ENCODE measurements around the gene CYP2W1.

Gene CYP2W1

DNA sequence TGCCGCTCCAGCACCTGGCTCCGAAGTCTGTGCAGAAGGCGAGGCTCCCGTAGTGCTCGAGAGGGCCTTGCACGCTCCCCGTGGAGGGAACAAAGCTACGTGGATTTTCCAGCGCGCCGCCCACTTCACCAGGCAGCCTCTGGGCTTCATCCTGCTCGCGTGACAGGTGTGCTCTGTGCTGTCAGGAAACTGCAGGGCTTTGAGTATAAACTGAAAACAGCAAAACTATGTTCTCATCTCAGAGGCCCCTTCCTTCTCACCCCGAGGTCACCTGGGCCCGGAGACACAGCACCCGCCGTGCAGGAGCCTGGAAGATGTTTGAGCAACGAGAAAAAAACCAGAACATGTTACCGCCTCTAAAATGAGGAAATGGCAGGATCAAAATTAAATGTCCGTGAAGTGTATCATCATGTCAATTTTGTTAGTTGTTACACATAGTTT is 43.8 kb downstream of the CYP2W1 start:
- H2AK5ac ChIP-seq (ENCODE audit: low read length): no peak overlapping the region
- H3K79me1 ChIP-seq (ENCODE audit: low read length): peaks cover 16% of the 10 kb centered on the region
- peaks cover 5% of the 10 kb centered on the region for H3K79me2 ChIP-seq (ENCODE audit: control insufficient read depth, insufficient read depth, low read length, poor library complexity)
- no peak overlapping the region for H4K8ac ChIP-seq (ENCODE audit: low read depth, low read length)
- H2AFZ ChIP-seq (ENCODE audit: insufficient read depth, low read length, poor library complexity): no peak overlapping the region
- peaks cover 16 to 18% of the 10 kb centered on the region in 2 experiments for H3K36me3 ChIP-seq (ENCODE audit: control insufficient read depth in 1 of 2, insufficient read depth in 2 of 2, low read length in 2 of 2)
- DNase-seq: no peak
- H4K91ac ChIP-seq (ENCODE audit: low read depth, low read length): no peak overlapping the region
- H4K12ac ChIP-seq (ENCODE audit: low read depth, low read length): no peak overlapping the region
- no peak overlapping the region for H3K14ac ChIP-seq (ENCODE audit: low read length)
- H2BK12ac ChIP-seq (ENCODE audit: low read length): no peak overlapping the region
- H3K27ac ChIP-seq (ENCODE audit: low read depth, low read length): peak overlapping the region; percentile 5
- no peak overlapping the region for H3K23ac ChIP-seq (ENCODE audit: low read length)
- H3K4me3 ChIP-seq (ENCODE audit: low read depth, low read length): no peak overlapping the region
- no peak overlapping the region for H2BK5ac ChIP-seq (ENCODE audit: low read depth, low read length, poor library complexity)
- no peak overlapping the region for H3K18ac ChIP-seq (ENCODE audit: low read length)
- H3K9ac ChIP-seq (ENCODE audit: low read length): no peak overlapping the region
- peak overlapping the region; percentile 83 for H3K4me2 ChIP-seq (ENCODE audit: low read length)
- peaks cover 13 to 20% of the 10 kb centered on the region in 2 experiments for H3K4me1 ChIP-seq (ENCODE audit: control insufficient read depth in 1 of 2, insufficient read depth in 2 of 2, low read length in 2 of 2)
- no CpG with 5 or more reads among the region's 20 CpGs for WGBS (ENCODE audit: extremely low coverage, insufficient coverage, insufficient read length)
- H3K9me3 ChIP-seq (ENCODE audit: insufficient read depth, low read depth, low read length): peaks cover 3% of the 10 kb centered on the region
- no peaks in the 10 kb centered on the region for H3K27me3 ChIP-seq (ENCODE audit: insufficient read depth, low read length)
- H3K4ac ChIP-seq (ENCODE audit: low read depth, low read length): peak overlapping the region; percentile 17
- no peak overlapping the region for H2BK120ac ChIP-seq (ENCODE audit: insufficient read depth, low read length, poor library complexity)

DNA sequence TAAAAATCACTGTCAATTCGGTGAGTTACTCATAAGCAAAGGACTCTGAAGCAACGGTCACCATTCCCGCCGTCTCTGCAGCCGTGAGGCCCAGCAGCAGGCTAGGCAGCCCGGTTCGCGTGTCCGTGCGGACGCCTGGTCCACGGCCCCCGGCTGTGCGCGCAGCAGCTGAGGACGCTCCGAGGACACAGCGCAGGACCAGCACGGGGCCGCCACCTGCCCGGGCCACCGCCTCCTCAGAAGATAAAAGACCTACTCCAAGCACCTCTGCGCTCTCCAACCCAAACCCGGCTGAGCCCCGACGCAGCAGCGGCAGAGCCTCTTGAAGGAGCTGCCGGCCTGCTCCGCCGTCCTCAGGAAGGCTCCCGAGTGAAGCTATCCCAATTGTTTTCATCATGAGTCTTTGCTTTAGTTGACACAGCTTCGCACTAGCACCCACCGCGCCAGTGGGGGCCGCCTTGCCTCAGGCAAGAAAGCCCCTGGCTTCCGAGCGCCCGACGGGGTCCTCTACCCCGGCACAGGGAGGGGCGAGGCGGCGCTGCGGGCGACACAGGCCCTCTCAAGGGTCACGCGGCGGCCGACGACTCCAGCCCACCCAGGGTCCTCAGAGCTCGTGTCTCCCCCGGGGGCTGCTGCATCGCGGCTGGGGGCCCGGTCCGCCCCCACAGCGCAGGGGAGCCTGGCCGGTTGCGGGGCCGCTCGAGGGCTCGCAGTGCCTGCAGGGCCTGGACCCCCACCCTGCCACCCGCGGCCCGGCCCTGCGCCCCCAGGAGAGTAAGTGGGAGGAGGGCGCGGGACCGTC is 44.5 kb downstream of the CYP2W1 start:
- H3K4me2 ChIP-seq (ENCODE audit: low read length): peak overlapping the region; percentile 83
- peak overlapping the region; percentile 63 for H2BK120ac ChIP-seq (ENCODE audit: insufficient read depth, low read length, poor library complexity)
- peak overlapping the region; percentile 80 for H4K8ac ChIP-seq (ENCODE audit: low read depth, low read length)
- H2BK5ac ChIP-seq (ENCODE audit: low read depth, low read length, poor library complexity): peak overlapping the region; percentile 69
- peaks cover 13 to 20% of the 10 kb centered on the region in 2 experiments for H3K4me1 ChIP-seq (ENCODE audit: control insufficient read depth in 1 of 2, insufficient read depth in 2 of 2, low read length in 2 of 2)
- peaks cover 16% of the 10 kb centered on the region for H3K79me1 ChIP-seq (ENCODE audit: low read length)
- peak overlapping the region; percentile 82 for H3K4me3 ChIP-seq (ENCODE audit: low read depth, low read length)
- peak overlapping the region; percentile 83 for H3K14ac ChIP-seq (ENCODE audit: low read length)
- peak overlapping the region; percentile 39 for H4K12ac ChIP-seq (ENCODE audit: low read depth, low read length)
- peak overlapping the region; percentile 57 for H3K27ac ChIP-seq (ENCODE audit: low read depth, low read length)
- WGBS (ENCODE audit: extremely low coverage, insufficient coverage, insufficient read length): no CpG with 5 or more reads among the region's 69 CpGs
- H2AFZ ChIP-seq (ENCODE audit: insufficient read depth, low read length, poor library complexity): peak overlapping the region; percentile 39
- peak overlapping the region; percentile 93 for H3K4ac ChIP-seq (ENCODE audit: low read depth, low read length)
- H3K36me3 ChIP-seq (ENCODE audit: control insufficient read depth in 1 of 2, insufficient read depth in 2 of 2, low read length in 2 of 2): peaks cover 12 to 17% of the 10 kb centered on the region in 2 experiments
- H3K18ac ChIP-seq (ENCODE audit: low read length): peak overlapping the region; percentile 91
- no peaks in the 10 kb centered on the region for H3K27me3 ChIP-seq (ENCODE audit: insufficient read depth, low read length)
- no peaks in the 10 kb centered on the region for H3K9me3 ChIP-seq (ENCODE audit: insufficient read depth, low read depth, low read length)
- DNase-seq: peak; percentile 29 to 55
- peak overlapping the region; percentile 68 for H3K9ac ChIP-seq (ENCODE audit: low read length)
- peak overlapping the region; percentile 45 for H2BK12ac ChIP-seq (ENCODE audit: low read length)
- H3K23ac ChIP-seq (ENCODE audit: low read length): no peak overlapping the region
- peak overlapping the region; percentile 92 for H4K91ac ChIP-seq (ENCODE audit: low read depth, low read length)
- peak overlapping the region; percentile 89 for H2AK5ac ChIP-seq (ENCODE audit: low read length)
- H3K79me2 ChIP-seq (ENCODE audit: control insufficient read depth, insufficient read depth, low read length, poor library complexity): peaks cover 5% of the 10 kb centered on the region

DNA sequence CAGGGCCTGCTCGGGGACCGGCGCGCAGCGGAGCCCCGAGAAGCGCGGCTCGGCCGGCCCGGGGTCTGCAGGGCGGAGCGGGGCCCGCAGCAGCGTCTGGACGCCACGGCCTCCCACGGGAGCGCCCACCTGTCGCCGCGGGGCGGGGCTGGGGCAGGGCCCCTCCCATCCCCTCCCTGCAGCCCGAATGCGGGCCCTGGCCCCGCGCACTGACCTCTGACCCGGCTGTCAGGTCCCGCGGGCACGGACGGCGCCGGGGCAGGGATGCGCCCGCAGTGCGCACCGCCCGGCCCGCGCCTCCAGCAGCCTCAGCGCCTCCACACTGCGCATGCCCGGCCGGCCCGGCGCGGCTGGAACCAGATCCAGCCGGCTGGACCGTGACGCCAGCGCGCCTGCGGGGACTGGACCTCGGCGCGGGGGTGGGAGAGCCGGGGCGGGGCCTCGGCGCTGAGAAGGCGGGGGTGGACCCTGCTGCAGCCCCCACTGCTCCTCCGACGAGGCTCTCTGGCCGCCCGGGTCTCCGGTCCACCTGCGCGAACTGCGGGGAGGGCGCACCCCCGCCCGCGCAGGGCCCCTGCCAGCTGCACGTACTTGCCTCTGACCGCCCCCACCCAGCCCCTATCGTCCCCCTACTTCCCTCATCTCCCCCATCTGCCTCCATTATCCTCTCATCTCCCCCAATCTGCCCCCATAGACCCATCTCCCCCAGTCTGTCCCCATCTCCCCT is 45.2 kb downstream of the CYP2W1 start:
- Histone ChIP-seq H3K36me3 (ENCODE audit: control insufficient read depth in 1 of 2, insufficient read depth in 2 of 2, low read length in 2 of 2) (peaks cover 12% of the 10 kb centered on the region in 2 experiments), H2AK5ac (ENCODE audit: low read length) (no peak overlapping the region), H3K4me2 (ENCODE audit: low read length) (peak overlapping the region; percentile 83), H3K14ac (ENCODE audit: low read length) (peak overlapping the region; percentile 83), H3K4me1 (ENCODE audit: control insufficient read depth in 1 of 2, insufficient read depth in 2 of 2, low read length in 2 of 2) (peaks cover 13 to 20% of the 10 kb centered on the region in 2 experiments), H2AFZ (ENCODE audit: insufficient read depth, low read length, poor library complexity) (peak overlapping the region; percentile 40), H3K18ac (ENCODE audit: low read length) (peak overlapping the region; percentile 91), H3K27ac (ENCODE audit: low read depth, low read length) (peak overlapping the region; percentile 85), H2BK120ac (ENCODE audit: insufficient read depth, low read length, poor library complexity) (peak overlapping the region; percentile 74), H3K4ac (ENCODE audit: low read depth, low read length) (peak overlapping the region; percentile 93), H3K9ac (ENCODE audit: low read length) (peak overlapping the region; percentile 68), H2BK5ac (ENCODE audit: low read depth, low read length, poor library complexity) (peak overlapping the region; percentile 69), H4K91ac (ENCODE audit: low read depth, low read length) (peak overlapping the region; percentile 92), H3K27me3 (ENCODE audit: insufficient read depth, low read length) (no peaks in the 10 kb centered on the region), H3K4me3 (ENCODE audit: low read depth, low read length) (peak overlapping the region; percentile 82), H3K9me3 (ENCODE audit: insufficient read depth, low read depth, low read length) (no peaks in the 10 kb centered on the region), H4K8ac (ENCODE audit: low read depth, low read length) (peak overlapping the region; percentile 86), H3K79me1 (ENCODE audit: low read length) (peaks cover 16% of the 10 kb centered on the region), H4K12ac (ENCODE audit: low read depth, low read length) (peak overlapping the region; percentile 64), H2BK12ac (ENCODE audit: low read length) (peak overlapping the region; percentile 42), H3K79me2 (ENCODE audit: control insufficient read depth, insufficient read depth, low read length, poor library complexity) (peaks cover 5% of the 10 kb centered on the region), H3K23ac (ENCODE audit: low read length) (no peak overlapping the region)
- DNase-seq: peak; percentile 95 to 98
- no CpG with 5 or more reads among the region's 77 CpGs for WGBS (ENCODE audit: extremely low coverage, insufficient coverage, insufficient read length)

DNA sequence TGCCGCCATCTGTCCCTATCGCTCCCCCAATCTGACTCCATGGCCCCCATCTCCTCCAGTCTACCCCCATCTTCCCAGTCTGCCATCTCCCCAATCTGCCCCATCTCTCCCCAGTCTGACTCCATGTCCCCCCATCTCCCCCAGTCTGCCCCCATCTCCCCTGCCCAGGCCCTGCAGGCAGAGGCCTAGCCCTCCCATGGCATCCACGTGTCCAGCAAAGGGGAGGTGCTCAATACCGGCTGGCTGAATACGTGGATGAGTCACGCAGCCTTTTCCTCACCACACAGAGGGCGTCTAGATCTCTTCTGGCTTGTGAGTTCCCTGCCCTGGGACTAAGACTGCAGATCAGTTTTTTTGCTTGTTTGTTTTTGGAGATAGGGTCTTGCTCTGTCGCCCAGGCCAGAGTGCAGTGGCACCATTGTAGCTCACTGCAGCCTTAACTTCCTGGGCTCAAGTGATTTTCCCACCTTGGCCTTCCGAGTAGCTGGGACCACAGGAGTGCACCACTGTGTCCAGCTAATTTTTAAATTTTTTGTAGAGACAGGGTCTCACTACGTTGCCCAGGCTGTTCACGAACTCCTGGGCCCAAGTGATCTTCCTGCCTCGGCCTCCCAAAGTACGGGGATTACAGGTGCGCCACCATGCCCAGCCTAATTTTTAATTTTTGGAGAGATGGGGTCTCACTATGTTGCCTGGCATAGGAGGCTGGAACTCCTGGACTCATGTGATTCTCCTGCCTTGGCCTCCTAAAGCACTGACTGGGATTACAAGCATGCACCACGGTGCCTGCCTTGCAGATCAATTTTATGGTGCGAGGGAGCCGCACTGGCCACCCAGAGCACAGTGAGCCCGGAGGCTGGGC is 46.0 kb downstream of the CYP2W1 start:
- Histone ChIP-seq H3K4me2 (ENCODE audit: low read length) (peak overlapping the region; percentile 68), H2AFZ (ENCODE audit: insufficient read depth, low read length, poor library complexity) (peak overlapping the region; percentile 40), H2BK120ac (ENCODE audit: insufficient read depth, low read length, poor library complexity) (peak overlapping the region; percentile 74), H3K27me3 (ENCODE audit: insufficient read depth, low read length) (no peaks in the 10 kb centered on the region), H3K79me1 (ENCODE audit: low read length) (peaks cover 16% of the 10 kb centered on the region), H3K4ac (ENCODE audit: low read depth, low read length) (peak overlapping the region; percentile 70), H2BK12ac (ENCODE audit: low read length) (peak overlapping the region; percentile 42), H2AK5ac (ENCODE audit: low read length) (no peak overlapping the region), H3K79me2 (ENCODE audit: control insufficient read depth, insufficient read depth, low read length, poor library complexity) (peaks cover 5% of the 10 kb centered on the region), H3K36me3 (ENCODE audit: control insufficient read depth in 1 of 2, insufficient read depth in 2 of 2, low read length in 2 of 2) (peaks cover 12% of the 10 kb centered on the region in 2 experiments), H3K4me3 (ENCODE audit: low read depth, low read length) (peak overlapping the region; percentile 65), H3K9me3 (ENCODE audit: insufficient read depth, low read depth, low read length) (no peaks in the 10 kb centered on the region), H2BK5ac (ENCODE audit: low read depth, low read length, poor library complexity) (peak overlapping the region; percentile 51), H3K14ac (ENCODE audit: low read length) (no peak overlapping the region), H3K18ac (ENCODE audit: low read length) (peak overlapping the region; percentile 74), H4K8ac (ENCODE audit: low read depth, low read length) (peak overlapping the region; percentile 86), H3K23ac (ENCODE audit: low read length) (no peak overlapping the region), H4K91ac (ENCODE audit: low read depth, low read length) (peak overlapping the region; percentile 90), H3K27ac (ENCODE audit: low read depth, low read length) (peak overlapping the region; percentile 85), H3K4me1 (ENCODE audit: control insufficient read depth in 1 of 2, insufficient read depth in 2 of 2, low read length in 2 of 2) (peaks cover 13 to 20% of the 10 kb centered on the region in 2 experiments), H4K12ac (ENCODE audit: low read depth, low read length) (peak overlapping the region; percentile 64), H3K9ac (ENCODE audit: low read length) (peak overlapping the region; percentile 42)
- DNase-seq: peak; percentile 90 to 91
- WGBS (ENCODE audit: extremely low coverage, insufficient coverage, insufficient read length): no CpG with 5 or more reads among the region's 18 CpGs
